ENCODE results near the gene ADAD1.

The ADAD1 gene

GRCh38 chr4:122434285-122434684, 55.5 kb downstream of the ADAD1 start:
- no peak overlapping the region for H3K4me3 ChIP-seq (ENCODE audit: control insufficient read depth, low read depth, low read length)
- no peak for DNase-seq (ENCODE audit: low read depth)
- TF ChIP-seq CTCF (IDR thresholded peaks at IDR 0.05; ENCODE audit: control insufficient read depth, insufficient read depth, low read depth, low read length, missing control alignments), result no peak

GRCh38 chr4:122450847-122451246, 72.0 kb downstream of the ADAD1 start:
- DNase-seq (ENCODE audit: low read depth), result no peak
- TF ChIP-seq CTCF (IDR thresholded peaks at IDR 0.05; ENCODE audit: control insufficient read depth, insufficient read depth, low read depth, low read length, missing control alignments), result peak; percentile 43
- no peak overlapping the region for H3K4me3 ChIP-seq (ENCODE audit: control insufficient read depth, low read depth, low read length)

GRCh38 chr4:122453384-122453995, 74.7 kb downstream of the ADAD1 start:
- no peak for TF ChIP-seq CTCF (IDR thresholded peaks at IDR 0.05; ENCODE audit: control insufficient read depth, insufficient read depth, low read depth, low read length, missing control alignments)
- no peak for DNase-seq (ENCODE audit: low read depth)
- no peak overlapping the region for H3K4me3 ChIP-seq (ENCODE audit: control insufficient read depth, low read depth, low read length)

- DNase-seq (ENCODE audit: low read depth), result no peak
- TF ChIP-seq CTCF (IDR thresholded peaks at IDR 0.05; ENCODE audit: control insufficient read depth, insufficient read depth, low read depth, low read length, missing control alignments), result no peak
- H3K4me3 ChIP-seq (ENCODE audit: control insufficient read depth, low read depth, low read length), result no peak within 1 kb of the TSS
Observed at GRCh38 chr4:122456231-122457116, 77.7 kb downstream of the ADAD1 start, which contains the start of gene IL2. TSS of gene IL2 (minus strand) at chr4:122456725. CDS start at chr4:122456440, 285 bp downstream.

GRCh38 chr4:122458625-122459024, 79.8 kb downstream of the ADAD1 start:
- H3K4me3 ChIP-seq (ENCODE audit: control insufficient read depth, low read depth, low read length), result peak overlapping the region; percentile 4
- TF ChIP-seq CTCF (IDR thresholded peaks at IDR 0.05; ENCODE audit: control insufficient read depth, insufficient read depth, low read depth, low read length, missing control alignments), result no peak
- DNase-seq (ENCODE audit: low read depth), result no peak

GRCh38 chr4:122469457-122469856, 90.6 kb downstream of the ADAD1 start:
- no peak for DNase-seq (ENCODE audit: low read depth)
- H3K4me3 ChIP-seq (ENCODE audit: control insufficient read depth, low read depth, low read length), result no peak overlapping the region
- TF ChIP-seq CTCF (IDR thresholded peaks at IDR 0.05; ENCODE audit: control insufficient read depth, insufficient read depth, low read depth, low read length, missing control alignments), result no peak
